ENCODE data around the gene HNF4A. TPM values are rescaled to one million over a fixed set of nuclear protein-coding genes. Genes with fewer than 3 reads are reported as not detected.

The HNF4A gene
- total RNA-seq, 1 donor from 2014 or later = 0.09 TPM

DNA sequence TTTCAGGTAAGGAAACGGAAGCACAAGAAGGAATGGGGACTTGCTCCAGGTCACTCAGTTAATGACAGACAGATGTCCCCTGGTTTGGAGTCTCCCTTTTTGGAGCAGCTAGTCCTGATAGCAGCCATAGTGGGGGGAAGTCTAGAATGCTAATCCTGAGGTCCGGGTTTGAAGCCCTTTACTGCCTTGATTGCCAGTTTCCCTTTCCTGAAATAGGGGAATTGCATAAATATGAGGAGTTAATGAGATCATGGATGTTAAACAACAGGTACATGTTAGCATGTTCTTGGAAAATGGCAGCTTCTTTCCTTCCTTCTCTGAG, 119.8 kb downstream of the HNF4A start:
- TF ChIP-seq, protein P1, sequence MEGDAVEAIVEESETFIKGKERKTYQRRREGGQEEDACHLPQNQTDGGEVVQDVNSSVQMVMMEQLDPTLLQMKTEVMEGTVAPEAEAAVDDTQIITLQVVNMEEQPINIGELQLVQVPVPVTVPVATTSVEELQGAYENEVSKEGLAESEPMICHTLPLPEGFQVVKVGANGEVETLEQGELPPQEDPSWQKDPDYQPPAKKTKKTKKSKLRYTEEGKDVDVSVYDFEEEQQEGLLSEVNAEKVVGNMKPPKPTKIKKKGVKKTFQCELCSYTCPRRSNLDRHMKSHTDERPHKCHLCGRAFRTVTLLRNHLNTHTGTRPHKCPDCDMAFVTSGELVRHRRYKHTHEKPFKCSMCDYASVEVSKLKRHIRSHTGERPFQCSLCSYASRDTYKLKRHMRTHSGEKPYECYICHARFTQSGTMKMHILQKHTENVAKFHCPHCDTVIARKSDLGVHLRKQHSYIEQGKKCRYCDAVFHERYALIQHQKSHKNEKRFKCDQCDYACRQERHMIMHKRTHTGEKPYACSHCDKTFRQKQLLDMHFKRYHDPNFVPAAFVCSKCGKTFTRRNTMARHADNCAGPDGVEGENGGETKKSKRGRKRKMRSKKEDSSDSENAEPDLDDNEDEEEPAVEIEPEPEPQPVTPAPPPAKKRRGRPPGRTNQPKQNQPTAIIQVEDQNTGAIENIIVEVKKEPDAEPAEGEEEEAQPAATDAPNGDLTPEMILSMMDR (IDR thresholded peaks at IDR 0.05; ENCODE audit: unreplicated experiment) = no peak
- Mint-ChIP-seq H3K27ac (peak overlapping the region; percentile 95), H3K4me1 (peaks cover 18% of the 10 kb centered on the region), H3K4me3 (peak overlapping the region; percentile 92), H3K36me3 (no peaks in the 10 kb centered on the region), H3K9me3 (no peaks in the 10 kb centered on the region), H3K27me3 (ENCODE audit: low read depth) (peaks cover 2% of the 10 kb centered on the region)
- no peak for DNase-seq (ENCODE audit: low spot score in 2 of 2, unreplicated experiment in 2 of 2)

DNA sequence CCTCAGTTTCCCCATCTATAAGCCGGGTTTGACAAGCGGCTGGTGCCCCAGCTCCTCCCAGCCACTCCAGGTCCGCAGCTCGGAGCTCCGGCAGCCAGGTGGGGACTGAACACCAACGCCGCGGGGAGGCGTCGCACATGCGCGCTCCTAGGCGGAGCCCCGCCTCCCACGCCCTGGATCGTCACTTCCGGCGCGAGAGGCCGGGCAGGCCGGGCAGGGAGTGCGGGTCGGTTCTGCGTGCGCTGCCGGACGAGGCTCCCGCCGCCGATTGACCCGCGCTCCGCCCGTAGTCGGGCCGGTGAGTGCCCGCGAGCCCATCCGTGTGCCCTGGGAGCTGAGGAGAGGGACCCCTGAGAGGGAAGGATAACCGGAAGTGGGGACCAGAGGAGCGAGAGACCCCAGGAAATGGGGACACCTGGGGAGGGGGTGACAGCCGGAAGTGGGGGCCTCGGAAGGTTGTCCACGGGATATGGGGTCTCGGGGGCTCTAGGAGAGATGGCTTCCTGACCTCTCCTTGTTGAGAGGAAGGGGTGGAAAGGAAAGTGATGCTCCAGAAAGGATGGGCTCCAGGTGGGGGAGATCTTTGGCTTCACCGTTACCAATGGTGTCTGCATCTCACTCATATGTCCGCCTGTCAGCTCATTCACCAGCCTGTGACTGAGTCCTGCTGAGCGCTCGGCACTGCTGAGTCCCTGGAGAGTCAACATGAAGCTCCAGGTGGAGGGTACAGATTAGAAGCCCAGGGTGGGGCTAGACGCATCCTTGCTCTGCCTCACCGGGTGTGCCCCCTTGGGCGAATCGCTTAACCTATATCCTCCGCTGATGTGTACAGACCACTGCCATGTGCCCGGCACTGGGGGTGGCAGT, 120.4 kb downstream of the HNF4A start, which contains the start of gene TTPAL:
Gene TTPAL (plus strand): TSS at position 181 of the 867 bp plus-strand sequence. CDS start 4,126 bp downstream, outside the sequence.
- H3K27me3 Mint-ChIP-seq (ENCODE audit: low read depth) = peaks cover 2% of the 10 kb centered on the region
- H3K4me3 Mint-ChIP-seq = peak within 1 kb of the TSS; percentile 92
- H3K4me1 Mint-ChIP-seq = peaks cover 18% of the 10 kb centered on the region
- H3K36me3 Mint-ChIP-seq = peaks cover under 1% of the 10 kb centered on the region
- peak; percentile 83 to 92 for DNase-seq (ENCODE audit: low spot score in 2 of 2, unreplicated experiment in 2 of 2)
- H3K9me3 Mint-ChIP-seq = no peaks in the 10 kb centered on the region
- peak within 1 kb of the TSS; percentile 95 for H3K27ac Mint-ChIP-seq
- TF ChIP-seq, protein P1 (IDR thresholded peaks at IDR 0.05; ENCODE audit: unreplicated experiment) = no peak

DNA sequence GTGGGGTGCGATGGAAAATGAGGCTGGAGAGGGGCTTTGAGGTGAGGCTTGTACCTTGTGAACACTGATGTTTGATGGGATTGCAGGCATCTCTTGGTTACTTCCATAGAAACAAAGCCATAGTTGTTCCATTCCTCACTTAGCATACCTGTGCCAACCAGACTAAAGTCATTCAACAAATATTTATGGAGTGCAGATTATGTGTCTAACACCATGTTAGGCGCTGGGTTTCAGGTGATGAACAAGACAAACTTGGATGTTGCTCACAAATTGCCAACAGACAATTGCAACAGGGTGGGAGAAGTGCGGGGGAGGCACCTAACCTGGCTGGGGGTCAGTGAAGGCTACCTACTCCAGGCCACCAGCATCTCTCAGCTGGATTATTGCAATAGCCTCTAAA, 121.7 kb downstream of the HNF4A start:
- peaks cover 11% of the 10 kb centered on the region for H3K36me3 Mint-ChIP-seq
- no peaks in the 10 kb centered on the region for H3K27me3 Mint-ChIP-seq (ENCODE audit: low read depth)
- peak overlapping the region; percentile 45 for H3K4me3 Mint-ChIP-seq
- H3K4me1 Mint-ChIP-seq = peaks cover 18% of the 10 kb centered on the region
- TF ChIP-seq, protein P1 (IDR thresholded peaks at IDR 0.05; ENCODE audit: unreplicated experiment) = no peak
- no peak for DNase-seq (ENCODE audit: low spot score in 2 of 2, unreplicated experiment in 2 of 2)
- no peaks in the 10 kb centered on the region for H3K9me3 Mint-ChIP-seq
- no peak overlapping the region for H3K27ac Mint-ChIP-seq

DNA sequence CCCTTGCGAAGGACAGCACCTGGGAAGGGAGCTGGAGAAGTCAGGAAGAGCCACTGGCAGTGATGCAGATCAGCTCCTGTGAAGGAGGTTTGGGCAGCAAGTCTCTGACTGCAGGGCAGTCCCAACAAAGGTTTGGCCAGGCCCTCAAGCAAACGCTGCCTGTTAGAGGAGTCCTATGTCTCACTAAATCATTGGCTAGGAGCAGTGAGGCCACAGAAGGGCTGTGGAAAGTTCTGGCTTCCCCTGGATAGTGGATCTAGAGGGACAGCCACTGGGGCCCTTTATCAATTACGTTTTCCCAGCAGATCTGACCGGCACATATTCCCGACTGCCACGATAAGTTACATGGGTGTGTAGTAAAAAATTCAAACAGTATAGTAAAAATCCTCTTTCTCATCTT, 122.7 kb downstream of the HNF4A start:
- no peaks in the 10 kb centered on the region for H3K9me3 Mint-ChIP-seq
- no peak for DNase-seq (ENCODE audit: low spot score in 2 of 2, unreplicated experiment in 2 of 2)
- no peak overlapping the region for H3K4me3 Mint-ChIP-seq
- peaks cover 15% of the 10 kb centered on the region for H3K36me3 Mint-ChIP-seq
- peaks cover 18% of the 10 kb centered on the region for H3K4me1 Mint-ChIP-seq
- TF ChIP-seq, protein P1 (IDR thresholded peaks at IDR 0.05; ENCODE audit: unreplicated experiment) = no peak
- H3K27me3 Mint-ChIP-seq (ENCODE audit: low read depth) = no peaks in the 10 kb centered on the region
- no peak overlapping the region for H3K27ac Mint-ChIP-seq

DNA sequence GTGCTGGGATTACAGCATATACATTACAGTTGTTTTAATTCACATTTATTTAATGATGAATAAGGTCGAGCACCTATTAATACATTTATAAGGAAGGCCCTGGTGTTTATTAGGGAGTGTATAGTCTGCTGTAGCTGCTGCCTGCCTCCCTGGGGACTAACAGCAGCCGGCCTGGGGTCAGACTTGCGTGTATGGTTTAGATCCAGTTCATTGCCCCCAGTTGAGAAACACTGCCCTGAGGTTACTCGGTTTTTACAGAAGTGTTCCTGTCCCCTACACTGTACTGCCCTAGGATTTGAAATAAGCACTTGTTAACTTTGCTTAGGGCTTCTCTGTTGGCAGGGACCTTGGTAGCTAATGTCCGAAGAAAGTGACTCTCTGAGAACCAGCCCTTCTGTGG, 124.1 kb downstream of the HNF4A start:
- Mint-ChIP-seq H3K9me3 (no peaks in the 10 kb centered on the region), H3K36me3 (peaks cover 17% of the 10 kb centered on the region), H3K27me3 (ENCODE audit: low read depth) (no peaks in the 10 kb centered on the region), H3K4me3 (no peak overlapping the region), H3K27ac (no peak overlapping the region), H3K4me1 (peaks cover 18% of the 10 kb centered on the region)
- TF ChIP-seq, protein P1 (IDR thresholded peaks at IDR 0.05; ENCODE audit: unreplicated experiment) = no peak
- no peak for DNase-seq (ENCODE audit: low spot score in 2 of 2, unreplicated experiment in 2 of 2)

Data from mesothelial cell of epicardium (in vitro differentiated cells).